ENCODE data around the gene OR2L13.

GRCh38 chr1:248111157-248111556, 16.2 kb downstream of the OR2L13 start:
- TF ChIP-seq CTCF (IDR thresholded peaks at IDR 0.05) = no peak
- no peak for TF ChIP-seq POLR2A (IDR thresholded peaks at IDR 0.05)
